SK-N-SH (cell line): Measurements from ENCODE around the gene HOXC6. TPM values are rescaled to one million over a fixed set of nuclear protein-coding genes. Genes with fewer than 3 reads are reported as not detected.

ENCODE experiments used
- CTCF ChIA-PET: fragments of 300-600, 350-600 bp; formaldehyde crosslinking; extraction: SDS; loops from one replicate; lab custom pipeline; 2021; lab: Yijun Ruan, JAX
- POLR2A ChIA-PET: fragments of 350-600 bp; sonication (Branson Sonifier 250); formaldehyde crosslinking; extraction: SDS; loops from one replicate; lab custom pipeline; 2020; ENCODE audit warnings: antibody characterized with exemption, inconsistent platforms; lab: Yijun Ruan, JAX
- DNase-seq: peaks from one replicate; pipeline ENCODE4 v3.0.0; 2012
- H2AFZ ChIP-seq: fragments of 200-600 bp; sonication (generic); 2 replicates; pipeline ENCODE4 v1.8.1; 2016; ENCODE audit warnings: antibody characterized with exemption, mild to moderate bottlenecking, low read depth
- H3F3A ChIP-seq: fragments of 200-600 bp; sonication (generic); replicated peaks from 2 replicates; pipeline ENCODE3; 2016; ENCODE audit warnings: antibody characterized with exemption, mild to moderate bottlenecking; ENCODE audit not compliant: insufficient read depth
- H3K27ac ChIP-seq, 2 experiments: fragments of 200-500 bp in 1 of 2; fragments of 200-600 bp in 1 of 2; sonication (Bioruptor generic) in 1 of 2; sonication (generic), shearing (Covaris generic) in 1 of 2; 2 replicates each; pipeline versions ENCODE4 v1.5.1 to v1.6.1; 2014 to 2016; ENCODE audit warnings: low read depth in 2 of 2, inconsistent platforms in 1 of 2, low read length in 1 of 2, mild to moderate bottlenecking in 1 of 2, mixed read lengths in 1 of 2
- H3K27me3 ChIP-seq: fragments of 200-600 bp; sonication (generic), shearing (Covaris generic); 2 replicates; pipeline ENCODE4 v1.6.1; 2016; ENCODE audit warnings: mixed run types; ENCODE audit not compliant: insufficient read depth
- H3K36me3 ChIP-seq, 2 experiments: fragments of 200-500 bp in 1 of 2; fragments of 200-600 bp in 1 of 2; sonication (Bioruptor generic) in 1 of 2; sonication (generic) in 1 of 2; replicated peaks in 1 of 2; 2 replicates each; pipeline versions ENCODE3 to v1.5.1; 2014 to 2016; ENCODE audit warnings: low read length in 1 of 2, mild to moderate bottlenecking in 1 of 2; ENCODE audit not compliant: insufficient read depth in 2 of 2, control insufficient read depth in 1 of 2
- H3K4me1 ChIP-seq, 2 experiments: fragments of 200-500 bp in 1 of 2; fragments of 200-600 bp in 1 of 2; sonication (Bioruptor generic) in 1 of 2; sonication (generic), shearing (Covaris generic) in 1 of 2; 2 replicates each; pipeline versions ENCODE4 v1.5.1 to v1.6.1; 2014 to 2016; ENCODE audit warnings: low read depth in 1 of 2, low read length in 1 of 2, mixed run types in 1 of 2; ENCODE audit not compliant: insufficient read depth in 2 of 2, control insufficient read depth in 1 of 2
- H3K4me2 ChIP-seq: fragments of 200-600 bp; sonication (generic), shearing (Covaris generic); 2 replicates; pipeline ENCODE4 v1.6.1; 2017; ENCODE audit warnings: mixed run types
- H3K4me3 ChIP-seq, 2 experiments: fragments of 200-500 bp in 1 of 2; fragments of 200-600 bp in 1 of 2; sonication (Bioruptor generic) in 1 of 2; sonication (generic), shearing (Covaris generic) in 1 of 2; 2 replicates each; pipeline versions ENCODE4 v1.5.1 to v1.8.1; 2014 to 2016; ENCODE audit warnings: low read depth in 2 of 2, inconsistent platforms in 1 of 2, low read length in 1 of 2, mild to moderate bottlenecking in 1 of 2, mixed read lengths in 1 of 2, moderate library complexity in 1 of 2
- H3K79me2 ChIP-seq: fragments of 200-600 bp; sonication (generic); 2 replicates; pipeline ENCODE4 v1.8.1; 2017; ENCODE audit warnings: mild to moderate bottlenecking; ENCODE audit not compliant: insufficient read depth
- H3K9ac ChIP-seq: fragments of 200-600 bp; sonication (generic); 2 replicates; pipeline ENCODE4 v1.6.1; 2017; ENCODE audit warnings: mixed run types
- H3K9me2 ChIP-seq: fragments of 200-600 bp; sonication (generic); 2 replicates; pipeline ENCODE4 v1.6.1; 2017; ENCODE audit warnings: mixed run types
- H3K9me3 ChIP-seq: fragments of 200-600 bp; sonication (generic); 2 replicates; pipeline ENCODE4 v1.6.1; 2017; ENCODE audit warnings: mixed run types, mild to moderate bottlenecking, moderate library complexity
- H4K20me1 ChIP-seq: fragments of 200-600 bp; sonication (generic); 2 replicates; pipeline ENCODE4 v1.6.1; 2017; ENCODE audit warnings: mild to moderate bottlenecking, mixed run types; ENCODE audit not compliant: insufficient read depth
- EP300 ChIP-seq, 2 experiments: IDR thresholded peaks; 2 replicates each; pipeline versions ENCODE4 v1.4.0 to v1.6.1; 2012; ENCODE audit warnings: borderline replicate concordance in 1 of 2, low read depth in 1 of 2, low read length in 1 of 2
- EZH2phosphoT487 ChIP-seq: fragments of 200-600 bp; sonication (generic); IDR thresholded peaks from 2 replicates; pipeline ENCODE4 v1.6.1; 2017; ENCODE audit warnings: low read depth, mixed run types, mild to moderate bottlenecking, antibody characterized with exemption, moderate library complexity, borderline replicate concordance
- FOSL2 ChIP-seq: IDR thresholded peaks from 2 replicates; pipeline ENCODE4 v1.4.0; 2012; ENCODE audit warnings: low read depth, mild to moderate bottlenecking, moderate library complexity, borderline replicate concordance
- FOXJ3 ChIP-seq: sonication (generic); formaldehyde crosslinking; IDR thresholded peaks from 2 replicates; pipeline ENCODE4 v1.5.1; 2020; ENCODE audit warnings: mild to moderate bottlenecking, missing genetic modification reagents
- GATA2 ChIP-seq: sonication (generic); formaldehyde crosslinking; IDR thresholded peaks from 2 replicates; pipeline ENCODE4 v1.5.0; 2020; ENCODE audit warnings: mild to moderate bottlenecking, missing genetic modification reagents
- MEF2A ChIP-seq: IDR thresholded peaks from 2 replicates; pipeline ENCODE4 v1.4.0; 2012; ENCODE audit warnings: low read depth, borderline replicate concordance
- MXI1 ChIP-seq: IDR thresholded peaks from 2 replicates; pipeline ENCODE4 v1.6.1; 2012; ENCODE audit warnings: mild to moderate bottlenecking, low read depth, low read length, improper control_type of control experiment
- NFIC ChIP-seq: IDR thresholded peaks from 2 replicates; pipeline ENCODE4 v1.4.0; 2012; ENCODE audit warnings: borderline replicate concordance
- NRF1 ChIP-seq: IDR thresholded peaks from 2 replicates; pipeline ENCODE4 v1.6.1; 2012; ENCODE audit warnings: low read depth, mild to moderate bottlenecking, low read length
- POLR2AphosphoS5 ChIP-seq: IDR thresholded peaks from 2 replicates; pipeline ENCODE4 v1.6.1; 2012; ENCODE audit warnings: low read depth, low read length
- RCOR1 ChIP-seq: fragments of 150-350 bp; IDR thresholded peaks from 2 replicates; pipeline ENCODE4 v1.6.1; 2017; ENCODE audit warnings: antibody characterized with exemption, low read length
- REST ChIP-seq: IDR thresholded peaks from 2 replicates; pipeline ENCODE4 v1.6.1; 2012; ENCODE audit warnings: mild to moderate bottlenecking, low read depth, low read length, moderate library complexity
- SMC3 ChIP-seq: IDR thresholded peaks from 2 replicates; pipeline ENCODE4 v1.6.1; 2012; ENCODE audit warnings: low read depth, low read length, improper control_type of control experiment
- TAF1 ChIP-seq: IDR thresholded peaks from 2 replicates; pipeline ENCODE4 v1.6.1; 2012; ENCODE audit warnings: low read depth, mild to moderate bottlenecking, low read length, moderate library complexity, borderline replicate concordance
- WGBS: methylation state at CpG from one replicate; pipeline ENCODE4 v1.1.6; 2017; ENCODE audit warnings: low lambda C conversion rate; 5-methylcytosine and 5-hydroxymethylcytosine counted together
- polyA plus RNA-seq, 3 experiments: library from polyadenylated mRNA; depleted of rRNA; stranded (reverse); fragments of >200 nt; gene quantifications; 2 replicates each; pipeline ENCODE4 v1.2.3, GENCODE V29; 2012

Gene HOXC6
- polyA plus RNA-seq, 1 of the 3 experiments (the other 2 are of a cell fraction), result 9.1 TPM

- peak overlapping the region; percentile 70; the same call in 1 of the 2 replicates for H3K4me2 ChIP-seq
- peaks cover 17% of the 10 kb centered on the region for H3F3A ChIP-seq
- no peaks in the 10 kb centered on the region for H4K20me1 ChIP-seq
- ChIA-PET POLR2A (interaction anchor here (0.7 kb wide), 1 partner anchor 88 kb away, joined by 4 read pairs; no protein-coding TSS in a partner anchor), CTCF (interaction anchor here (0.6 to 24.5 kb wide), 13 partner anchors 10 to 428 kb away, joined by 3 to 568 read pairs (median 7); partner anchors contain the start of genes HOXC10, HOXC4, HOXC5 and HOXC9)
- WGBS, result 88% methylated on average over 3 of the region's 3 CpGs
- H3K4me1 ChIP-seq, result peaks cover 7 to 33% of the 10 kb centered on the region in 2 experiments; a peak in 2 of 4 replicates
- peak overlapping the region; percentile 46 to 69; a peak in 3 of 4 replicates for H3K4me3 ChIP-seq
- H3K9me2 ChIP-seq, result no peaks in the 10 kb centered on the region
- no peak for DNase-seq
- H3K9ac ChIP-seq, result peak overlapping the region; percentile 98; the same call in 1 of the 2 replicates
- H3K27ac ChIP-seq, result peak overlapping the region; percentile 89 to 99; a peak in 3 of 4 replicates
- H3K27me3 ChIP-seq, result no peaks in the 10 kb centered on the region
- H3K36me3 ChIP-seq, result no peaks in the 10 kb centered on the region
- no peaks in the 10 kb centered on the region for H3K9me3 ChIP-seq
- peak overlapping the region; percentile 94; the same call in 1 of the 2 replicates for H2AFZ ChIP-seq
- TF ChIP-seq POLR2AphosphoS5, result no peak
- no peak for TF ChIP-seq EP300 (IDR thresholded peaks at IDR 0.05; ENCODE audit: borderline replicate concordance in 1 of 2, low read depth in 1 of 2, low read length in 1 of 2)
- no peak for TF ChIP-seq MEF2A
- TF ChIP-seq RCOR1, result no peak
- no peak for TF ChIP-seq FOSL2
- no peak for TF ChIP-seq SMC3
- TF ChIP-seq MXI1, result no peak
- no peak for TF ChIP-seq NRF1
- no peak for TF ChIP-seq REST
- TF ChIP-seq EZH2phosphoT487, result no peak
- no peak for TF ChIP-seq GATA2 (CRISPR knock-in tag)
- TF ChIP-seq TAF1, result no peak
- no peak for TF ChIP-seq FOXJ3 (CRISPR knock-in tag)
- no peak for TF ChIP-seq NFIC
- peaks cover 10% of the 10 kb centered on the region; the same call in 1 of the 2 replicates for H3K79me2 ChIP-seq
Measured at GRCh38 chr12:54016051-54016450, 12.2 kb upstream of the HOXC6 start.
